ENCODE results near the gene SRCIN1.
A peak's percentile ranks its signal among the peaks of the same experiment; 100 is the strongest.

The SRCIN1 gene

DNA sequence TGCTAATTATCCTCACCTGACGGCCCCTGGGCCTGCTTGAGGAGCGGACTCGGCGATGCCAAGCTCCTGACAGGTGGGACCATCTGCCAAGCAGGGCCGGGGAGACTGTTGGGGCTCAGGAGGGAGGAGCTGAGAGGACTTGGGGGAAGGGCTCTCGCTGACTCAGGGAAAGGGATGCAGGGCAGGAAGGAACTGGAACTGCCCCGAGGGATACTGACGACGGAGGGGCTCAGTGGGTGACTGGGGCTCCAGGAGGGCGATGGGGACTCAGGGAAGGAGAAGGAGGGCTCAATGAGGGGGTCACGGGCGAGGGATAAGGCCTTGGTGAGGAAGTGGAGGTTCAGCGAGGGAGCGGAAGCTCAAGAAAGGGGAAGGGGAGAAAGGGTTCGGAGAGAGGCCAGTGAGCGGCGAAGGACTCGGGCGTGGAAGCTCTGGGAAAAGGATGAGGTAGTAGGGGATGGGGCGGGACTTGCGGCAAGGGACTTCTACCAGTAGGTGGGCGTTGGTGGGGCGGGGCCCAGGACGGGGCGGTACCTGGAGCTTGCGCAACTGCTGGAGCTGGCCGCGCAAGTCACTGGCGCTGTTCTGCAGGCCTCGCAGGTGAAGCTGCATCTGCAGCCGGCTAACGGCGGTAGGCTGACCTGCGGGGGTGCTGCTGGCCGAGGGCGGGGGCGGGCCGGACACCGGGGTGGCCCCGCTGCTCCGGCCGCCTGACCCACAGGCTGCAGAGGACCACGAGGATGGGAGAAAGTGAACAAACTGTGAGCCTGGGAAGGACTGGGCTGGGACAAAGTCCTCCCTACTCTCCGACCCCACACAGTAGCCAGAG lies 46.5 kb downstream of the SRCIN1 start:
- DNase-seq (ENCODE audit: low spot score) = peak; percentile 96
- peak overlapping the region; percentile 90 for H3K27ac ChIP-seq
- POLR2A ChIA-PET (ENCODE audit: low non-redundant PET) = interaction anchor here (0.5 to 1.4 kb wide), 3 partner anchors 40 to 418 kb away, joined by 3 to 4 read pairs (median 3); no protein-coding TSS in a partner anchor
- TF ChIP-seq, protein P1, sequence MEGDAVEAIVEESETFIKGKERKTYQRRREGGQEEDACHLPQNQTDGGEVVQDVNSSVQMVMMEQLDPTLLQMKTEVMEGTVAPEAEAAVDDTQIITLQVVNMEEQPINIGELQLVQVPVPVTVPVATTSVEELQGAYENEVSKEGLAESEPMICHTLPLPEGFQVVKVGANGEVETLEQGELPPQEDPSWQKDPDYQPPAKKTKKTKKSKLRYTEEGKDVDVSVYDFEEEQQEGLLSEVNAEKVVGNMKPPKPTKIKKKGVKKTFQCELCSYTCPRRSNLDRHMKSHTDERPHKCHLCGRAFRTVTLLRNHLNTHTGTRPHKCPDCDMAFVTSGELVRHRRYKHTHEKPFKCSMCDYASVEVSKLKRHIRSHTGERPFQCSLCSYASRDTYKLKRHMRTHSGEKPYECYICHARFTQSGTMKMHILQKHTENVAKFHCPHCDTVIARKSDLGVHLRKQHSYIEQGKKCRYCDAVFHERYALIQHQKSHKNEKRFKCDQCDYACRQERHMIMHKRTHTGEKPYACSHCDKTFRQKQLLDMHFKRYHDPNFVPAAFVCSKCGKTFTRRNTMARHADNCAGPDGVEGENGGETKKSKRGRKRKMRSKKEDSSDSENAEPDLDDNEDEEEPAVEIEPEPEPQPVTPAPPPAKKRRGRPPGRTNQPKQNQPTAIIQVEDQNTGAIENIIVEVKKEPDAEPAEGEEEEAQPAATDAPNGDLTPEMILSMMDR (conservative IDR thresholded peaks at IDR 0.05; ENCODE audit: low read depth) = 0 out of 2 replicates have a peak, but pooled peaks have one; percentile 11
- CTCF ChIA-PET = interaction anchor here (0.6 to 2.5 kb wide), 12 partner anchors 9 to 108 kb away, joined by 3 to 18 read pairs (median 9); no protein-coding TSS in a partner anchor

DNA sequence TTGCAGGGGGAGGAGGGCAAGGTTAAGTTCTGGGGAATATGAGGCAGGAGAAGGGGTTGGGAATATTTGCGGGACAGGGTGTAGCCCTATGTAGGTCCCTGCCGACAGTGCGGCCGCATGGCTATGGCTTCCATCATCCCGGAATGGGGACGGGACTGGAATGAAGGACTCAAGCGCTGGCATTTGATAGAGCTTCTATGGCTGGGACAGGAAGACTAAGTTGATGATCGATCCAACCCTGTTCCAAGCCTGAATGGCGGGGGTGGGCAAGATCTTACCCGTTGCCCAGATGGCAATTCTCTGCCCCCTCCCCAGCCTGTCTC lies 47.1 kb downstream of the SRCIN1 start:
- no peak for DNase-seq (ENCODE audit: low spot score)
- ChIA-PET POLR2A (ENCODE audit: low non-redundant PET) (interaction anchor here (1.4 kb wide), 1 partner anchor 41 kb away, joined by 4 read pairs; no protein-coding TSS in a partner anchor), CTCF (interaction anchor here (0.6 to 2.5 kb wide), 17 partner anchors 9 to 886 kb away, joined by 3 to 18 read pairs (median 6); partner anchors contain the start of gene SRCIN1)
- TF ChIP-seq, protein P1 (conservative IDR thresholded peaks at IDR 0.05; ENCODE audit: low read depth) = no peak
- H3K27ac ChIP-seq = peak overlapping the region; percentile 90

DNA sequence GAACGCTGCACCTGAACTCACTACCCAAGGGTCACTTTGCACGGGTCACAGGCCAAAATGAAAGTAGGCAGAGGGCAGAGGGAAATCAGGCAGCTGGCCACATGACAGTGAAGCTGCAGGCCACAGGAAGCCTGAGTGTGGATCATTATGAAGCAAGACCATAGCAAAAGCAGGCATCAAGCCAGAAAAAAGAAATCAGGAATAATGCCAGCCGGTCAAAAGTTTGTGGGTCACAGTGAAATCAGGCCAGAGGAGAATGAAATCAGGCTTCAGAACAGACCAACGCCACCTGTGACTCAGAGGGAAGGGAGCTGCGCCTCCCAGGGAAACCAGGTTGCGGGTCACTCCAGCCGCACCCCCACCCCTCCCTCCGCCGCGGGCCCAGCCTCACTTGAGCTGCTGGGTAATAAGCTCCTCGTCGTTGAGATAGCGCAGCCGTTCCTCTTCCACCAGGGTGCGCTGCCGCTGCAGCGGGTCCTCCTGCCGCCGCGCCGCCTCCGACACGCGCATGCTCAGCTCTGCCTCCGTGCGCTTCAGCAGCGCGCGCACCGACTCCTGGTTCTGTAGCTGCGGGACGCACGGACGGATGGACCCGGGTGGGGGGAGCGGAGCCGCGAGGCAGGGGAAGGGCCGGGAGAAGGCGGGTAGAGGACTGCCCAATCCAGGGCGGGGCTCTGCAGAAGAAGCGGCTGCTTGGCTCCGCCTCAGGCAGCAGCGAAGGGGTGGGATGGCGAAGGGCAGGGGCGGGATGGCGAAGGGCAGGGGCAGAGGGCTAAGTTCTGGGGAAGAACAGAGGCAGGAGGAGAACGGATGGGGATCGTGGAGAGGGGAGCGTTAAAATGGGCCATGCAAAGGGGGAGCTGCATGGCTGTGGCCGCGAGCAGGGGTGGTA lies 47.7 kb downstream of the SRCIN1 start:
- DNase-seq (ENCODE audit: low spot score) = peak; percentile 95
- peak overlapping the region; percentile 90 for H3K27ac ChIP-seq
- ChIA-PET POLR2A (ENCODE audit: low non-redundant PET) (interaction anchor here (1.4 kb wide), 1 partner anchor 41 kb away, joined by 4 read pairs; no protein-coding TSS in a partner anchor), CTCF (interaction anchor here (0.6 to 2.5 kb wide), 17 partner anchors 8 to 886 kb away, joined by 3 to 18 read pairs (median 6); partner anchors contain the start of gene SRCIN1)
- TF ChIP-seq, protein P1 (conservative IDR thresholded peaks at IDR 0.05; ENCODE audit: low read depth) = peak; percentile 97

DNA sequence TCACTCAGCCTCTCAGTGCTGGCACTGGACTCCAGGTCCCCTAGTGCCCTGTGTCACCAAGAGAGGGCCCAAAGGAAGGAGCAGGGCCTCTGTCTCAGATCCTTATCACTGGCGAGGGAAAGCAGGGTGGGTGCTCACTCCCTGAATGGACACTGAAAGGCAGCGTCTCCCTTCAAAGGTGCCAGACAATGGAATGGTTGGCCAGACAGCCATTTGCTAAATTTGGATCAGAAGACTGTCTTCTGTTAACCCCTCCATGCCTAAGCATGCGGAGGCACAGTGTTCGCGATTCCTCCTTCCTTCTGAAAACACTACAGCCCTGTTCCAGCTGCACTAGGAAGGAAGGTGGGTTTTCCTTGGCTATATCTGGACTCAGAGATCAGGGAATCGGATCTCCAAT lies 48.4 kb downstream of the SRCIN1 start:
- TF ChIP-seq, protein P1 (conservative IDR thresholded peaks at IDR 0.05; ENCODE audit: low read depth) = no peak
- CTCF ChIA-PET = interaction anchor here (0.6 to 2.5 kb wide), 12 partner anchors 8 to 113 kb away, joined by 3 to 18 read pairs (median 8); partner anchors contain the start of gene SRCIN1
- POLR2A ChIA-PET (ENCODE audit: low non-redundant PET) = interaction anchor here (1.4 kb wide), 1 partner anchor 42 kb away, joined by 4 read pairs; no protein-coding TSS in a partner anchor
- no peak for DNase-seq (ENCODE audit: low spot score)
- H3K27ac ChIP-seq = peak overlapping the region; percentile 90

DNA sequence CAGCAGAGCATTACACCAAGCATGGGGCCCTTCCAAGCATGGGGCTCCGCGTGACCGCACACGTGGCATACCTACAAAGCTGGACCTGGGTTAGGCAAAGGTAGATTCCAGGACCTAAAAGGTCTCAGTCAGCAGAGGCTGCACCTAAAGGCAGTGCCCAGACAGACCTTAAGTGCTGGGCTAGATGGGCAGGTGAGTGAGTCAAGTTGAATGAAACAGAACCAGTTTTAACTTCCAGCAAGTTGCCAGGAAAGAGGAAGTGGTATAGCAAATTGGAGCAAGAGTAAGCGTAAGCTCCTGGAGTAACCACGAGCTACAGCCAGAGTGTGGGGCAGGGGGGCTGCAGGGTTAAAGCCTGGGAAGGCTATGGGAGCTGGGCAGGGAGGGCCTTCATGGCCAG lies 49.5 kb downstream of the SRCIN1 start:
- TF ChIP-seq, protein P1 (conservative IDR thresholded peaks at IDR 0.05; ENCODE audit: low read depth) = no peak
- DNase-seq (ENCODE audit: low spot score) = no peak
- H3K27ac ChIP-seq = no peak overlapping the region
- POLR2A ChIA-PET (ENCODE audit: low non-redundant PET) = no interaction called here
- CTCF ChIA-PET = interaction anchor here (1.0 to 1.1 kb wide), 2 partner anchors 65 to 208 kb away, joined by 3 read pairs; no protein-coding TSS in a partner anchor
